ENCODE data around the gene APOD.

- TF ChIP-seq CTCF (IDR thresholded peaks at IDR 0.05) (no peak), POLR2A (IDR thresholded peaks at IDR 0.05) (no peak), EP300 (IDR thresholded peaks at IDR 0.05) (no peak), POLR2AphosphoS5 (IDR thresholded peaks at IDR 0.05) (no peak)
These were observed 43.7 kb downstream of the APOD start for GRCh38 chr3:195540027-195540426.
